HEK293T (cell line): ENCODE data around the gene MYO5B.

Experiments used
- FOXK2 ChIP-seq: fragments of 450-650 bp; IDR thresholded peaks from 2 replicates; pipeline ENCODE4 v1.6.1; 2016; ENCODE audit warnings: mild to moderate bottlenecking
- FOXM1 ChIP-seq: fragments of 450-650 bp; IDR thresholded peaks from 2 replicates; pipeline ENCODE4 v1.6.1; 2017; ENCODE audit warnings: mild to moderate bottlenecking, borderline replicate concordance
- TARDBP ChIP-seq: fragments of 450-650 bp; IDR thresholded peaks from 2 replicates; pipeline ENCODE4 v1.6.1; 2016

GRCh38 chr18:50171406-50171805, 23.5 kb downstream of the MYO5B start:
- TF ChIP-seq FOXM1 = no peak
- no peak for TF ChIP-seq TARDBP
- TF ChIP-seq FOXK2 = no peak
